Fibroblast of lung (primary cell): Measurements from ENCODE around the gene HAUS7.

Source experiments
- CTCF ChIP-seq, 2 donors: IDR thresholded peaks in 1 of 2; conservative IDR thresholded peaks in 1 of 2; 1 replicate in 1 of 2; 2 replicates in 1 of 2; pipeline ENCODE4 v1.5.1; 2011 to 2012; ENCODE audit warnings: low read length in 2 of 2, control low read depth in 1 of 2, inconsistent platforms in 1 of 2, low read depth in 1 of 2, mild to moderate bottlenecking in 1 of 2
- EZH2 ChIP-seq: IDR thresholded peaks from 2 replicates; pipeline ENCODE4 v1.5.1; 2012; ENCODE audit warnings: low read length, control low read depth, mild to moderate bottlenecking; ENCODE audit errors: missing control alignments

- TF ChIP-seq CTCF (conservative IDR thresholded peaks at IDR 0.05 in 1 of 2, IDR thresholded peaks at IDR 0.05 in 1 of 2; ENCODE audit: low read depth in 1 of 2, low read length in 2 of 2) (no peak), EZH2 (no peak)
Observed at GRCh38 chrX:153459986-153460385, 10.4 kb downstream of the HAUS7 start.
